Mucosa of descending colon (tissue), 3 donors: ENCODE data around the gene ABCD3. TPM values are rescaled to one million over a fixed set of nuclear protein-coding genes. Genes with fewer than 3 reads are reported as not detected.
A peak's percentile ranks its signal among the peaks of the same experiment; 100 is the strongest.

Experiments used
- ATAC-seq: fragments of 200-7000 bp; cut with Tn5 transposase; one replicate; pipeline ENCODE4 v1.9.1; 2020; ENCODE audit warnings: mild to moderate bottlenecking, moderate library complexity
- DNase-seq, 3 donors: peaks; one replicate each; pipeline ENCODE4 v3.0.0-alpha.2; 2020
- H3K36me3 ChIP-seq: fragments of 200-600 bp; one replicate; pipeline ENCODE4 v1.8.0; 2021; ENCODE audit warnings: low read depth, mild to moderate bottlenecking
- H3K4me1 ChIP-seq: fragments of 200-600 bp; one replicate; pipeline ENCODE4 v1.8.0; 2021; ENCODE audit warnings: low read depth, mild to moderate bottlenecking
- H3K4me3 ChIP-seq: fragments of 200-600 bp; one replicate; pipeline ENCODE4 v1.8.0; 2021; ENCODE audit warnings: mild to moderate bottlenecking
- H3K9me3 ChIP-seq: fragments of 200-600 bp; one replicate; pipeline ENCODE4 v1.8.0; 2021; ENCODE audit warnings: mild to moderate bottlenecking
- intact Hi-C, 2 donors: fragments of 100-400 bp; cut with DNase I in 1 of 2; cut with micrococcal nuclease in 1 of 2; formaldehyde crosslinking; loops; one replicate each; pipeline versions ENCODE4 v1.11.0 to v1.11.1; 2022; cut with DNase I, micrococcal nuclease
- total RNA-seq, 3 donors: library from RNA; stranded (reverse); fragmentation: NEBNext Ultra II Directional in 2 of 3; extraction: Animal tissue kit (Norgen Biotek cat#: 25700) in 2 of 3; gene quantifications; one replicate each; pipeline versions ENCODE4 v1.2.1 to v1.2.4, GENCODE V29; 2021 to 2023
- TF ChIP-seq, protein P1 (sequence below): fragments of 200-600 bp; IDR thresholded peaks from one replicate; pipeline ENCODE4 v1.8.0; 2022; ENCODE audit warnings: antibody characterized with exemption, mild to moderate bottlenecking
- donor health status: DM: no; HTN: no; CAD: no; lungs with moderate emphysema.
- donor health status: DM: no; HTN: no; CAD: no.
- donor health status: DM: no; HTN: yes; CAD: no.

The ABCD3 gene
- total RNA-seq, 3 donors from 2014 or later: 67.9 to 102 (median 99.3) TPM

DNA sequence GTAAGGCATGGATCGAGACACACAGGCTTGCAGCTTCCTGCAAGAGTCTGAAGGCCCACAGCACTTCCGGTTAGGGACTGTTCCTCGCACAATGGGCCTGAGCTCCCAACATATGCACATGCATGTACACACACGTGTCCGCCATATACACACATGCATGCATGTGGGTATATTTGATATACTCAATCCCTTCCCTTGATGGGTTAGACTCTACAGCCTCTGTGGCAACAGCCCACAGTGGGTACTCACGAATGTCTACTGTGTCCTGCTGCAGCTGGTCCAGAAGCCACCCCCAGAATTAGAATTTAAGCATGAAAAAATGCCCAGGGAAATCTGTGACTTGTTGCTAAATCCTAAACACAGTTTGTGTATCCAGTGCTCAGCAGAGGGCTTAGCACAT, 113.5 kb downstream of the ABCD3 start:
- no peak for DNase-seq
- no peaks in the 10 kb centered on the region for H3K36me3 ChIP-seq
- H3K4me1 ChIP-seq: peaks cover 8% of the 10 kb centered on the region
- TF ChIP-seq, protein P1, sequence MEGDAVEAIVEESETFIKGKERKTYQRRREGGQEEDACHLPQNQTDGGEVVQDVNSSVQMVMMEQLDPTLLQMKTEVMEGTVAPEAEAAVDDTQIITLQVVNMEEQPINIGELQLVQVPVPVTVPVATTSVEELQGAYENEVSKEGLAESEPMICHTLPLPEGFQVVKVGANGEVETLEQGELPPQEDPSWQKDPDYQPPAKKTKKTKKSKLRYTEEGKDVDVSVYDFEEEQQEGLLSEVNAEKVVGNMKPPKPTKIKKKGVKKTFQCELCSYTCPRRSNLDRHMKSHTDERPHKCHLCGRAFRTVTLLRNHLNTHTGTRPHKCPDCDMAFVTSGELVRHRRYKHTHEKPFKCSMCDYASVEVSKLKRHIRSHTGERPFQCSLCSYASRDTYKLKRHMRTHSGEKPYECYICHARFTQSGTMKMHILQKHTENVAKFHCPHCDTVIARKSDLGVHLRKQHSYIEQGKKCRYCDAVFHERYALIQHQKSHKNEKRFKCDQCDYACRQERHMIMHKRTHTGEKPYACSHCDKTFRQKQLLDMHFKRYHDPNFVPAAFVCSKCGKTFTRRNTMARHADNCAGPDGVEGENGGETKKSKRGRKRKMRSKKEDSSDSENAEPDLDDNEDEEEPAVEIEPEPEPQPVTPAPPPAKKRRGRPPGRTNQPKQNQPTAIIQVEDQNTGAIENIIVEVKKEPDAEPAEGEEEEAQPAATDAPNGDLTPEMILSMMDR: no peak
- H3K9me3 ChIP-seq: no peaks in the 10 kb centered on the region
- intact Hi-C loops: no loop called here
- no peak for ATAC-seq
- no peak overlapping the region for H3K4me3 ChIP-seq

DNA sequence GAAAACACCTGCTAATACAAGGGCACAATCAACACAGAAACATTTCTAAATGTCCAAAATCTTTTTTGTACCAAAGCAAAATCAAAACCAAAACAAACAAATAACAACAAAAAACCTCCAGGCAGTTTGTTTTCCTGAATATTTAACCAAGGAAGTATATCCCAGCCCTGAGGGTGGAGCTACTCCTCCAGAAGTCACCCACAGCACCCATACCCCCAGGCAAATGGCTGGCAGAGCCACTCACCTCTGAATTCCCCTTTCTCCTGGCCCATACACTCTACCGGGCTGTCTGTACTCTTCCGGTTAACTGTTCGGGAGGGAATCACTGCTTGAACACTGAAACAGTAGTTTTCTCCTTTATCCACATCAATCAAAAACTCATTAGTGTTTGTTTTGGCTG, 113.9 kb downstream of the ABCD3 start:
- TF ChIP-seq, protein P1: no peak
- peak; percentile 40 for ATAC-seq
- Histone ChIP-seq H3K4me1 (peaks cover 8% of the 10 kb centered on the region), H3K36me3 (no peaks in the 10 kb centered on the region), H3K9me3 (no peaks in the 10 kb centered on the region), H3K4me3 (no peak overlapping the region)
- intact Hi-C loops: no loop called here
- peak in 1 of 3 donors; percentile 38 for DNase-seq

DNA sequence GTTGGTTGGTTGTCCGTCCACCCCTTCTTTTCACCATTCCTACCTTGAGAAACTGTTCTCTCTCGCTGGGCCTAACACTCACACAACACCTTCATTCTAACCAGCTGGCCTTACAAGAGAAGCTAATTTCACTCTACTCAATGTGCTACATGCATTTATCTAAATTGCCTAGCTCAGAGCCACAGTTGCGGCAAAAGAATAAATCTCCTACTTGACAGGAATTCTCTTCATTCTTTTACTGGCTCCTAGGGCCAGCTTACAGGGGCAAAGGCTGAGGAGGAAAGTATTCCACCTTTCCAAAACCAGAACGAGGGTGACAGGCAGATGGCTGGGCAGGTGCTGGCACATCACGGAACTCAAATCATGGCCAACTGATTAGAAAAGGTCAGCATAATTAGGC, 116.9 kb downstream of the ABCD3 start:
- H3K4me1 ChIP-seq: peaks cover 3% of the 10 kb centered on the region
- no peak overlapping the region for H3K4me3 ChIP-seq
- TF ChIP-seq, protein P1: no peak
- intact Hi-C loops: loop anchor here in 1 of 2 donors (5.0 kb wide), 1 partner anchor 262 kb away; no protein-coding TSS in a partner anchor
- ATAC-seq (no peak), DNase-seq (no peak)
- H3K9me3 ChIP-seq: no peaks in the 10 kb centered on the region
- H3K36me3 ChIP-seq: no peaks in the 10 kb centered on the region

DNA sequence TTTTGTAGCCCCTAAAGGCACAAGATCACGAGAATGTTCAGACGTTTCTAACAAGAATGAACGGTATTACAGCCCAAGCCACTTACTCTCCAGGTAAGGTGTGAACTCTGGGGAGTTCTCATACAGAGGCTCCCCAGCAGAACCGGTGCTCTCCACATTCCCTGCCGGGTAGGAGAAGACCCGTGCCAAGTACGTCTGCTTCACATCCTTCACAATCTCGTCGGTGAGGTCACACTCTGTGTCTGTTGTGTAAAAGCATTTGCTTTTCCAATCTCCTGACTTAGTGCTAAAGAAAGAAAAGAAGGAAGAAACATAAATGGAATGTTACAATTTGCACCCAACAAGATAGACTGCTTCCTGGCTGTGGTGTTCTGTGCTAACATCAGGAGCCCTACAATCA, 117.7 kb downstream of the ABCD3 start:
- ATAC-seq (no peak), DNase-seq (no peak)
- Histone ChIP-seq H3K9me3 (no peaks in the 10 kb centered on the region), H3K4me3 (no peak overlapping the region), H3K36me3 (no peaks in the 10 kb centered on the region), H3K4me1 (peaks cover 3% of the 10 kb centered on the region)
- intact Hi-C loops: loop anchor here in 1 of 2 donors (5.0 kb wide), 1 partner anchor 261 kb away; no protein-coding TSS in a partner anchor
- TF ChIP-seq, protein P1: no peak

DNA sequence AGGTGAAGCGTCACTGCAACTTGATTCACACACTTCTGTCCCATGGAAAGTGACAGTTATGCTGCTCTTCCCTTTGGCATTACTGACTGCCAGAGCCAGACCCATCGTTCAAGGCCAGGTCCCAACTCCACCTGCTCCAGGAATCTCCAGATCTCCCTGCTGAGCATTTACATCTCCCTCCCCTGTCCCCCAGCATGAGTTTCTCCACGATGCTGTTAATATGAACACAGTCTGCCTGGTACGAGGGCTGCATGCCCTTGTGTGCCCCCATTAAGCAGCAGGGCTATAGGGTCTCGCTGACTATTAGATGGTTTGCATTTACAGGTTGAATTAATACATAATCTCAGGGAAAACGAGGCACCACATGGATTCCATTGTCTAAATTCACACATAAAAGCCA, 119.1 kb downstream of the ABCD3 start:
- ATAC-seq (no peak), DNase-seq (no peak)
- Histone ChIP-seq H3K9me3 (no peaks in the 10 kb centered on the region), H3K4me3 (no peak overlapping the region), H3K36me3 (no peaks in the 10 kb centered on the region), H3K4me1 (peaks cover 3% of the 10 kb centered on the region)
- intact Hi-C loops: loop anchor here in 1 of 2 donors (5.0 kb wide), 1 partner anchor 260 kb away; no protein-coding TSS in a partner anchor
- TF ChIP-seq, protein P1: no peak
